Fibroblast of villous mesenchyme (primary cell): ENCODE measurements around the gene CD226. TPM values are rescaled to one million over a fixed set of nuclear protein-coding genes. Genes with fewer than 3 reads are reported as not detected.
"Not testable (repeated sequence)": the region's sequence is repeated elsewhere in the genome, so short reads cannot be mapped to it uniquely, and the experiment has no call there.

ENCODE experiments used
- DNase-seq: peaks from one replicate; pipeline ENCODE4 v3.0.0-alpha.2; 2010; ENCODE audit warnings: low read depth
- H3K4me3 ChIP-seq: 2 replicates; pipeline ENCODE4 v1.5.1; 2011; ENCODE audit warnings: low read depth, mild to moderate bottlenecking, low read length
- total RNA-seq: library from RNA; depleted of rRNA; stranded (reverse); fragments of >200 nt; gene quantifications from 2 replicates; pipeline ENCODE4 v1.2.3, GENCODE V29; 2012
- TF ChIP-seq, protein P1 (sequence below): IDR thresholded peaks from 2 replicates; pipeline ENCODE4 v1.5.1; 2012; ENCODE audit warnings: low read depth, mild to moderate bottlenecking, low read length; ENCODE audit not compliant: insufficient read depth

The CD226 gene
- total RNA-seq, 1 donor, result 2.6 TPM

DNA sequence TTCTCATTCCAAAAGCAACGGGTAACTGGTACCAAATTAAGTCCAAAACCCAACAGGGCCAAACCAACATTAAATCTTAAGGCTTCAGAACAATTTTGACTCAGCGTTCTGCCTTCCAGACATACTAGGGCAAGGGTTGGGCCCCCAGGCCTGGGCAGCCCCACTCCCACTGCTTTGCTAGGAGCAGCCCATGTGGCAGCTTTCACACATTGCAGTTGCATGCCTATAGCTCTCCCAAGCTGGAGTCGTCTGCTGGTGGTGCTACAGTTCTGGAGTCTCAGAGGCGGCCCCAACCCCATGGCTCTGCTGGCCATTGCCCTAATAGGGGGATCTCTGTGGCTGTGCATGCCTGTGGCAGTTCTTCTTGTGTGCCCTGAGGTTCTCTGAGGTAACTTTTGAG lies 37.6 kb upstream of the CD226 start:
- H3K4me3 ChIP-seq, result no peak overlapping the region
- no peak for DNase-seq
- TF ChIP-seq, protein P1, sequence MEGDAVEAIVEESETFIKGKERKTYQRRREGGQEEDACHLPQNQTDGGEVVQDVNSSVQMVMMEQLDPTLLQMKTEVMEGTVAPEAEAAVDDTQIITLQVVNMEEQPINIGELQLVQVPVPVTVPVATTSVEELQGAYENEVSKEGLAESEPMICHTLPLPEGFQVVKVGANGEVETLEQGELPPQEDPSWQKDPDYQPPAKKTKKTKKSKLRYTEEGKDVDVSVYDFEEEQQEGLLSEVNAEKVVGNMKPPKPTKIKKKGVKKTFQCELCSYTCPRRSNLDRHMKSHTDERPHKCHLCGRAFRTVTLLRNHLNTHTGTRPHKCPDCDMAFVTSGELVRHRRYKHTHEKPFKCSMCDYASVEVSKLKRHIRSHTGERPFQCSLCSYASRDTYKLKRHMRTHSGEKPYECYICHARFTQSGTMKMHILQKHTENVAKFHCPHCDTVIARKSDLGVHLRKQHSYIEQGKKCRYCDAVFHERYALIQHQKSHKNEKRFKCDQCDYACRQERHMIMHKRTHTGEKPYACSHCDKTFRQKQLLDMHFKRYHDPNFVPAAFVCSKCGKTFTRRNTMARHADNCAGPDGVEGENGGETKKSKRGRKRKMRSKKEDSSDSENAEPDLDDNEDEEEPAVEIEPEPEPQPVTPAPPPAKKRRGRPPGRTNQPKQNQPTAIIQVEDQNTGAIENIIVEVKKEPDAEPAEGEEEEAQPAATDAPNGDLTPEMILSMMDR, result no peak

DNA sequence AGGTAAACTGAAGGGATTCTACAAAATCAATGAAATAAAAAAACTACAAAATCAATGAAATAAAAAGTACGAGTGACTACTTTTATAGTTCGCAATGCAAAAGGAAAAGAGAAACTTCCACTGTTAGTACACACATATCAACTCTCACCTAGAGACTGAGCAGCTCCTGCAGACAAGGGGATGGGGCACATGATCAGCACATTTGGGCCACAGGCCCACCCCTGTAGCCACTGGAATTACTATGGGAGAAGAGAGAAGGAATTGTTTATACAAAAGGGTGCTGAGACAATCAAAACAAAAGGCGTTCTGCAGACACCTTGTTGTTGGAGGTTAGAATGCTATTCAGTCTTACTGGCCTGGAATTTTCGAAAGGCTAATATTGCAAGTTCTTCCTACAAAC lies 34.7 kb upstream of the CD226 start:
- no peak for DNase-seq
- TF ChIP-seq, protein P1, result no peak

DNA sequence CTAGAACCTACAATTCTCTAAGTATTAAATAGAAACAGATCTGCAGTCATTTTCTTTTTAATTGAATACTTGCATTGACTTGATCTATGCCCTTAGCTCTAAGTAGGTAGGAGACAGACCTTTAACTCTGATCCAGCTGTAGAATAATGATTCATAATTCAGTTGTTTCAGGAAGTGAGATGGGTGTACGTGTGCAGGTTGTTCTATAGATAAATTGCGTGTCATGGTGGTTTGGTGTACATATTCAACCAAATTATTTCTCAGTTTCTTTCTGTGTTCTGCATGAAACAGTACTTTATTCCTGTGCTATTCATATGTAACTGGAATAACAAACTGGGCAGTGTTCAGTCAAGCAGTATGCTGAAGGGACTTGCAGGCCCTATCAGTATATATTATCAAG lies 34.3 kb upstream of the CD226 start:
- TF ChIP-seq, protein P1, result no peak
- no peak for DNase-seq
- H3K4me3 ChIP-seq, result no peak overlapping the region

More for the DNA sequence above, 34.7 kb upstream of the CD226 start:
- no peak overlapping the region for H3K4me3 ChIP-seq

DNA sequence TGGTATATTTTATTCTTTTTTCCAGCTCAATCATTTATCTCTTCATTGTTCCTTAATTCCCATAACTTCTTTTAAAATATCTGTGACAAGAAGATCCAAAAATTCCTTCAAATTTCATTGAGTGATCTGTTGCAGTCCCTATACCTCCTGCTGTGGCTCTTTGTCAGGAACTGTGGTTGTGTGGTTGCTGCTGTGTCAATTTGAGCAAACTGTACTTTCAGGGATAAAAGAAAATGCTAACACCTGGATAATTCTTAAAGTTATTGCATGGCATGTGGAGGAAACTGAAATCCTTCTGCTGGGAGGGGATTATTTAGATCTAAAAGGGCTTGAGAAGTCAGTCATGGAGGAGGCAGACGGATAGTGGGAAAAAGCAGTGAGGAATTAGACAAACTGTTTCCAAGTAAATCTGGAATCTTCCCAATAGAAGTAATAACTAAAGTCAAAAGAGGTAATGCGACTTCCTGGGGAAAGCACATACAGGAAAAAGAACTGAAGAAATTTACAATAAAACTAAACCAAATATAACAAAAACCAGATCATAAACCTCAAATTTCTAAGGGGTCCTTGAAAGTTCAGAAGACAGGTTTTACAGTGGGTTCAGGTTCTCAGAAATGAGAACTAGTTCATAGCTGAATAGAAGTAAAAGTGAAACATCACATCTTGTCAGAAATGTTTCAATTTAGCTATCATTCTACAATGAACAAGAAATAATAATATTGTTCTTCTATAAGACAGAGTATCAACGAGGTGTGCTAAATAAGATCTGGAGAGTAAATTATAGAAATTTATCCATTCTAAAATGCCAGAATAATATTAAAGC lies 33.5 kb upstream of the CD226 start:
- TF ChIP-seq, protein P1, result no peak
- no peak overlapping the region for H3K4me3 ChIP-seq
- DNase-seq, result no peak

DNA sequence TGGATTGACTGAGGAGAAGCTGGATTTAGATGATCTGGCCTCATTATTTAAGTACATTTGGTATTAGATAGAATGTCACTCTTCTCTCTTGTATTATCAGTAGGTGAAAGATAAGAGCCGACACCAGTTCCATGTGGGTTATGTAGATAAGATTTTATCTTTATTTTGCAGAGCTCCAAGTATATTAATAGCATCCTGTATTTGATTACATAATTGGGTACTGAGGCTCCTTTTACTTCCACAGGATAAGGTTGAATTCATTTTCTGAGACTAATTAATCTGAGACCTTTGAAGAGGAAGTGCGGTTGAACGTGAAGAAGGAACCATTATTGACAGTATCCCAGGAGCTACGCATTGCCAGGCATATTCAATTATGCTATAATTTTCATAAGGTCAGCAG lies 32.8 kb upstream of the CD226 start:
- H3K4me3 ChIP-seq, result no peak overlapping the region
- DNase-seq, result no peak
- TF ChIP-seq, protein P1, result no peak

DNA sequence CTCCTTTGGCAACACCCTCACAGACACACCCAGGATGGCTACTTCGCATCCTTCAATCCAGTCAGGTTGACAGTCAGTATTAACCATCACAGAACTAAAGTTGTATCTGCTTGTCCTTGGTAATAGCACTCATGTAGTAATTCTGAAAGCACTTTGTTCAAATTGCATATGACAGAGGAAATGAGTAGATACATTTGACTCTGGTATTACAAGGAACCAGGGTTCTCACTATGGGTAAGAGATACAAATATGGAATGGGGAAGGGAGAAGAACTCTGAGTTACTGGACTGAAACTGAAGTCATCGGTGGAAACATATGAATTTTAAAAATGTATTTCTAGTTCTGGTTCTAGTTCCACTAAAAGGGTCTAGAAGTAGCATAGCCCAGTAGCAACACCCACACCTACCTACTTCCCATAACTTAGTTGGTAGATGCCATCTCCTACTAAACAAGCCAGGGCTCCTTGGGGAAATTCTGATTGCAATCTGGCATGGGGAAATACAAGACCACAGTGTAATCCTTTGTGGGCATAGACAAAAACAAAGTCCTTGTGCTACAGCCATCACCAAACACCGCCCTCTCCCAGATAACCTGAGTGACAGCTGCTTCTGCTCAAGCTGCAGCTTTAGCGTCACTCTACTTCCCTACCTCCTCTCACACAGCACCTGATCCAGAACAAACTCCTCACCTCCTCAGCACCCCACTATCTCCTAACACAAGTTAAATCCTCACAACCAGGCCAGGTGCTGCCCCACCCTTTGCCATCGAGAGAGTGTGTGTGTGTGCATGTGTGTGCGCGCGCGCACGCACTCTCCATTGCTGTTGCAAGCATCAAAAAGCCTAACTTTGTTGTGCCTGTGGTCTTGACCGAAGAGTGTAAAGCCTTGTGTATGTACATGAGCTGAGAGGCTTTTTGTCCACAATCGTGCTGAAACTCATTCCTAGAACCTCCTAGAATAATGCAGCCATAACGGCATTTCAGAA lies 31.4 kb upstream of the CD226 start:
- TF ChIP-seq, protein P1, result no peak
- no peak overlapping the region for H3K4me3 ChIP-seq
- no peak for DNase-seq

DNA sequence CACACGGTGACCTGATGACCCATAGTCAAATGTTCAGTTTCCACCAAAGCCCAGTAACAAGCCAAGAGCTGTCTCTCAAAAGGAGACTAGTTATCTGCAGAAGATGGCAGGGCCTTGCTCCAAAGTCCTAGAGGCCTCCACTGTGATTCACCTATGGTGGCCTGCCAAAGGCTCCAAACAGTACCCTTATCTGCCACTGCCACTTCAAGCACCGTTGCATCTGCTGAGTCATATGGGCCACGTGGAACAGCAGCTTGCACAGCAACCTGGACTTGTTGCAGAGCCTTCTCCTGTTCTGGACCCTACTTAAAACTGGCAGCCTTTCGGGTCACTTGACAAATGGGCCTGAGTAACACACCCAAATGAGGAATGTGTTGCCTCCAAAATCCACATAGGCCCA lies 27.6 kb upstream of the CD226 start:
- not testable (repeated sequence) for DNase-seq

More for the DNA sequence above, 27.6 kb upstream of the CD226 start:
- H3K4me3 ChIP-seq, result not testable (repeated sequence)
